ENCODE data around the gene C17orf58. TPM values are rescaled to one million over a fixed set of nuclear protein-coding genes. Genes with fewer than 3 reads are reported as not detected.

C17orf58 gene
- total and polyA plus RNA-seq, 9 of the 15 experiments (the other 6 are each of a cell fraction or from before 2014, with no cell fraction given): 8.6 to 37.4 (median 27.6) TPM

DNA sequence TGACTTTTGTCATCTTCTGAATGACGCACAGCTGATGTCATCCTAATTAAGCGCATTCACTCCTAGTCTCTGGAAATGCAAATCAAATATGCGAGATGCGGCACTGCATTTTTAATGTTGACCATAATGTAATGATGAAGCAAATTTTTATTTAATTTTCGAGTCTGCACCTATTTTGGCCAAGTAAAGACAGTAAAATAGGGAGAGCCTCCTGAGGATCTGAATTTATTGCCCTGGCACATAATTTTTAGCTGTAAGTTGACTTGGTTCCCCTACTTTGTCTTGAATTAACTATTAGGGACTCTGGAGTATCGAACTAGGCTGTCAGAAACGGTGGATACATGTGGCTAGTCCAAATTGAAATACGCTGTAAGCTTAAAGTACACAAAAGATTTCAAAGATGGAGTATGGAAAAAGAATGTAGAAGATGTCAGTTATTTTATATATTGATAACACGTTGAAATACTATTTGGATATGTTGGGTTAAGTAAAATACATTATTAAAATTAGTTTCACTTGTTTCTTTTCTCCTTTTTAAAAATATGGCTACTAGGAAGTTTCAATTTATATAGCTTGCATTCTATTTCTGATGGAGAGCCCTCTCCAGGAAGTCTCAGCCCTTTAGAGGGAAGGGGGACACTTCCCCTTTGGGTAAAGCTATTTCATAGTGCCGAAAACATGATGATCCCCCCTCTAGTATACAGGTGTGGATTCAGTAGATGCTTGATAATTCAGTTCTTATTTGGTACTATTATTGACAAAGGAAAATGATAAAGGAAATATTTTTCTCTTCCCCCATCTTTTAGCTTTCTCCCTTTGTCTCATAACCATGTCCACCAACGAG lies 40.3 kb upstream of the C17orf58 start (continued):
- TF ChIP-seq, protein P1, sequence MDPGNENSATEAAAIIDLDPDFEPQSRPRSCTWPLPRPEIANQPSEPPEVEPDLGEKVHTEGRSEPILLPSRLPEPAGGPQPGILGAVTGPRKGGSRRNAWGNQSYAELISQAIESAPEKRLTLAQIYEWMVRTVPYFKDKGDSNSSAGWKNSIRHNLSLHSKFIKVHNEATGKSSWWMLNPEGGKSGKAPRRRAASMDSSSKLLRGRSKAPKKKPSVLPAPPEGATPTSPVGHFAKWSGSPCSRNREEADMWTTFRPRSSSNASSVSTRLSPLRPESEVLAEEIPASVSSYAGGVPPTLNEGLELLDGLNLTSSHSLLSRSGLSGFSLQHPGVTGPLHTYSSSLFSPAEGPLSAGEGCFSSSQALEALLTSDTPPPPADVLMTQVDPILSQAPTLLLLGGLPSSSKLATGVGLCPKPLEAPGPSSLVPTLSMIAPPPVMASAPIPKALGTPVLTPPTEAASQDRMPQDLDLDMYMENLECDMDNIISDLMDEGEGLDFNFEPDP (CRISPR knock-in tag; IDR thresholded peaks at IDR 0.05): no peak
- TF ChIP-seq, protein P2, sequence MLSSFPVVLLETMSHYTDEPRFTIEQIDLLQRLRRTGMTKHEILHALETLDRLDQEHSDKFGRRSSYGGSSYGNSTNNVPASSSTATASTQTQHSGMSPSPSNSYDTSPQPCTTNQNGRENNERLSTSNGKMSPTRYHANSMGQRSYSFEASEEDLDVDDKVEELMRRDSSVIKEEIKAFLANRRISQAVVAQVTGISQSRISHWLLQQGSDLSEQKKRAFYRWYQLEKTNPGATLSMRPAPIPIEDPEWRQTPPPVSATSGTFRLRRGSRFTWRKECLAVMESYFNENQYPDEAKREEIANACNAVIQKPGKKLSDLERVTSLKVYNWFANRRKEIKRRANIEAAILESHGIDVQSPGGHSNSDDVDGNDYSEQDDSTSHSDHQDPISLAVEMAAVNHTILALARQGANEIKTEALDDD (IDR thresholded peaks at IDR 0.05): no peak
- TF ChIP-seq MTA3 (IDR thresholded peaks at IDR 0.05; ENCODE audit: borderline replicate concordance): peak; percentile 55; the same call in 1 of the 2 replicates
- peak; percentile 89 for TF ChIP-seq CREB1 (IDR thresholded peaks at IDR 0.05)
- no peak for TF ChIP-seq CREB1 (CRISPR knock-in tag; IDR thresholded peaks at IDR 0.05)
- TF ChIP-seq ZNF263 (CRISPR knock-in tag; IDR thresholded peaks at IDR 0.05; ENCODE audit: borderline replicate concordance): no peak
- TF ChIP-seq, protein P3, sequence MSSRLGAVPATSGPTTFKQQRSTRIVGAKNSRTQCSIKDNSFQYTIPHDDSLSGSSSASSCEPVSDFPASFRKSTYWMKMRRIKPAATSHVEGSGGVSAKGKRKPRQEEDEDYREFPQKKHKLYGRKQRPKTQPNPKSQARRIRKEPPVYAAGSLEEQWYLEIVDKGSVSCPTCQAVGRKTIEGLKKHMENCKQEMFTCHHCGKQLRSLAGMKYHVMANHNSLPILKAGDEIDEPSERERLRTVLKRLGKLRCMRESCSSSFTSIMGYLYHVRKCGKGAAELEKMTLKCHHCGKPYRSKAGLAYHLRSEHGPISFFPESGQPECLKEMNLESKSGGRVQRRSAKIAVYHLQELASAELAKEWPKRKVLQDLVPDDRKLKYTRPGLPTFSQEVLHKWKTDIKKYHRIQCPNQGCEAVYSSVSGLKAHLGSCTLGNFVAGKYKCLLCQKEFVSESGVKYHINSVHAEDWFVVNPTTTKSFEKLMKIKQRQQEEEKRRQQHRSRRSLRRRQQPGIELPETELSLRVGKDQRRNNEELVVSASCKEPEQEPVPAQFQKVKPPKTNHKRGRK (tag; IDR thresholded peaks at IDR 0.05): no peak
- TF ChIP-seq CBX2 (IDR thresholded peaks at IDR 0.05; ENCODE audit: insufficient read depth, low read length, poor library complexity, severe bottlenecking): no peak
- TF ChIP-seq HCFC1 (IDR thresholded peaks at IDR 0.05; ENCODE audit: low read depth, low read length): no peak
- TF ChIP-seq ATF1 (CRISPR knock-in tag; IDR thresholded peaks at IDR 0.05): no peak
- peak; percentile 63 for TF ChIP-seq ATF1 (tag; IDR thresholded peaks at IDR 0.05)
- no peak for TF ChIP-seq NR2F6 (CRISPR knock-in tag; IDR thresholded peaks at IDR 0.05)
- TF ChIP-seq ATF7 (IDR thresholded peaks at IDR 0.05): peak; percentile 84; the same call in 1 of the 2 replicates
- TF ChIP-seq, protein P4, sequence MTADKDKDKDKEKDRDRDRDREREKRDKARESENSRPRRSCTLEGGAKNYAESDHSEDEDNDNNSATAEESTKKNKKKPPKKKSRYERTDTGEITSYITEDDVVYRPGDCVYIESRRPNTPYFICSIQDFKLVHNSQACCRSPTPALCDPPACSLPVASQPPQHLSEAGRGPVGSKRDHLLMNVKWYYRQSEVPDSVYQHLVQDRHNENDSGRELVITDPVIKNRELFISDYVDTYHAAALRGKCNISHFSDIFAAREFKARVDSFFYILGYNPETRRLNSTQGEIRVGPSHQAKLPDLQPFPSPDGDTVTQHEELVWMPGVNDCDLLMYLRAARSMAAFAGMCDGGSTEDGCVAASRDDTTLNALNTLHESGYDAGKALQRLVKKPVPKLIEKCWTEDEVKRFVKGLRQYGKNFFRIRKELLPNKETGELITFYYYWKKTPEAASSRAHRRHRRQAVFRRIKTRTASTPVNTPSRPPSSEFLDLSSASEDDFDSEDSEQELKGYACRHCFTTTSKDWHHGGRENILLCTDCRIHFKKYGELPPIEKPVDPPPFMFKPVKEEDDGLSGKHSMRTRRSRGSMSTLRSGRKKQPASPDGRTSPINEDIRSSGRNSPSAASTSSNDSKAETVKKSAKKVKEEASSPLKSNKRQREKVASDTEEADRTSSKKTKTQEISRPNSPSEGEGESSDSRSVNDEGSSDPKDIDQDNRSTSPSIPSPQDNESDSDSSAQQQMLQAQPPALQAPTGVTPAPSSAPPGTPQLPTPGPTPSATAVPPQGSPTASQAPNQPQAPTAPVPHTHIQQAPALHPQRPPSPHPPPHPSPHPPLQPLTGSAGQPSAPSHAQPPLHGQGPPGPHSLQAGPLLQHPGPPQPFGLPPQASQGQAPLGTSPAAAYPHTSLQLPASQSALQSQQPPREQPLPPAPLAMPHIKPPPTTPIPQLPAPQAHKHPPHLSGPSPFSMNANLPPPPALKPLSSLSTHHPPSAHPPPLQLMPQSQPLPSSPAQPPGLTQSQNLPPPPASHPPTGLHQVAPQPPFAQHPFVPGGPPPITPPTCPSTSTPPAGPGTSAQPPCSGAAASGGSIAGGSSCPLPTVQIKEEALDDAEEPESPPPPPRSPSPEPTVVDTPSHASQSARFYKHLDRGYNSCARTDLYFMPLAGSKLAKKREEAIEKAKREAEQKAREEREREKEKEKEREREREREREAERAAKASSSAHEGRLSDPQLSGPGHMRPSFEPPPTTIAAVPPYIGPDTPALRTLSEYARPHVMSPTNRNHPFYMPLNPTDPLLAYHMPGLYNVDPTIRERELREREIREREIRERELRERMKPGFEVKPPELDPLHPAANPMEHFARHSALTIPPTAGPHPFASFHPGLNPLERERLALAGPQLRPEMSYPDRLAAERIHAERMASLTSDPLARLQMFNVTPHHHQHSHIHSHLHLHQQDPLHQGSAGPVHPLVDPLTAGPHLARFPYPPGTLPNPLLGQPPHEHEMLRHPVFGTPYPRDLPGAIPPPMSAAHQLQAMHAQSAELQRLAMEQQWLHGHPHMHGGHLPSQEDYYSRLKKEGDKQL (CRISPR knock-in tag; IDR thresholded peaks at IDR 0.05; ENCODE audit: borderline replicate concordance): no peak
- TF ChIP-seq SNRNP70 (optimal IDR thresholded peaks at IDR 0.05; ENCODE audit: low read depth, low read length): no peak
- no peak for TF ChIP-seq SMAD2 (IDR thresholded peaks at IDR 0.05; ENCODE audit: low read depth, low read length)
